Activated CD4-positive, alpha-beta memory T cell treated with anti-CD3 and anti-CD28 coated beads for 36 hours (primary cell): ENCODE results near the gene GLMP. TPM values are rescaled to one million over a fixed set of nuclear protein-coding genes. Genes with fewer than 3 reads are reported as not detected.

ENCODE experiments used
- CTCF ChIA-PET: fragments of 350-600 bp; sonication (Branson Sonifier 250); formaldehyde crosslinking; loops from one replicate; lab custom pipeline; 2021; ENCODE audit warnings: antibody characterized with exemption, inconsistent platforms; lab: Charles Lee
- POLR2A ChIA-PET: fragments of 350-600 bp; sonication (Branson Sonifier 250); formaldehyde crosslinking; loops from one replicate; lab custom pipeline; 2021; ENCODE audit warnings: antibody characterized with exemption; lab: Charles Lee
- DNase-seq: peaks from one replicate; pipeline ENCODE4 v3.0.0-alpha.2; 2020
- H3K27ac Mint-ChIP-seq: one replicate; pipeline ENCODE4 v1.8.0; 2021; ENCODE audit warnings: mixed read lengths
- H3K27me3 Mint-ChIP-seq: one replicate; pipeline ENCODE4 v1.8.0; 2021; ENCODE audit warnings: mixed read lengths
- H3K36me3 Mint-ChIP-seq: one replicate; pipeline ENCODE4 v1.8.0; 2021; ENCODE audit warnings: mixed read lengths
- H3K4me1 Mint-ChIP-seq: one replicate; pipeline ENCODE4 v1.8.0; 2021; ENCODE audit warnings: low read depth, mixed read lengths
- H3K4me3 Mint-ChIP-seq: one replicate; pipeline ENCODE4 v1.8.0; 2021; ENCODE audit warnings: mild to moderate bottlenecking, mixed read lengths
- H3K9me3 Mint-ChIP-seq: one replicate; pipeline ENCODE4 v1.8.0; 2021; ENCODE audit warnings: mixed read lengths
- intact Hi-C: fragments of 100-400 bp; cut with micrococcal nuclease; formaldehyde crosslinking; loops from one replicate; pipeline ENCODE4 v1.15.1; 2023
- total RNA-seq, 2 experiments: library from RNA; stranded (reverse); gene quantifications; one replicate each; pipeline ENCODE4 v1.2.3, GENCODE V29; 2021

The GLMP gene
- total RNA-seq, 2 experiments from 2014 or later = 13.0 to 14.8 TPM

GRCh38 chr1:156268336-156268735, 27.1 kb downstream of the GLMP start:
- DNase-seq = no peak
- Mint-ChIP-seq H3K27ac (no peak overlapping the region), H3K4me1 (no peaks in the 10 kb centered on the region), H3K4me3 (no peak overlapping the region), H3K9me3 (no peaks in the 10 kb centered on the region), H3K36me3 (peaks cover 64% of the 10 kb centered on the region), H3K27me3 (no peaks in the 10 kb centered on the region)
- intact Hi-C loops = no loop called here
- CTCF ChIA-PET = no interaction called here
- POLR2A ChIA-PET = interaction anchor here (0.6 kb wide), 1 partner anchor 18 kb away, joined by 3 read pairs; no protein-coding TSS in a partner anchor

DNA sequence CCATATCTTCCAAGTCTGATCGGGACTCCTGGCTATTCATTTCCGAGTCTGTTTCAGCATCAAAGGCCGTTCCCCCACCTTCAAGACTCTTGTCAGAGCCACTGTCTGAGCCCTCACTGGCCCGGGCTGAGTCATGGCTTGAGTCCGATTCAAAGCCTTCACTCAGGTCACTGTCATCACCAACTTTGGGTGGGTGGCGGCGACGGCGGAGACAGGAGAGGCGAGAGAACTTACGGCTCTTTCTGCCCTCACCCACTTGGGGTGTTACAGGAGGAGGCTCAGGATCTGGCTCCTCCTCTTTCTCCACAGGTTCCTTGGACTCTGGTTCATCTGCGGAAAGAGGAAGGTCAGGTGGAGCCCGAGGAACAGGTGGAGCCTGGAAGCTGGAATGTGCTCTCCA, 29.4 kb downstream of the GLMP start:
- Mint-ChIP-seq H3K9me3 (no peaks in the 10 kb centered on the region), H3K36me3 (peaks cover 63% of the 10 kb centered on the region), H3K4me3 (no peak overlapping the region), H3K27ac (no peak overlapping the region), H3K4me1 (peaks cover 4% of the 10 kb centered on the region), H3K27me3 (no peaks in the 10 kb centered on the region)
- ChIA-PET POLR2A (no interaction called here), CTCF (no interaction called here)
- no peak for DNase-seq
- intact Hi-C loops = no loop called here

DNA sequence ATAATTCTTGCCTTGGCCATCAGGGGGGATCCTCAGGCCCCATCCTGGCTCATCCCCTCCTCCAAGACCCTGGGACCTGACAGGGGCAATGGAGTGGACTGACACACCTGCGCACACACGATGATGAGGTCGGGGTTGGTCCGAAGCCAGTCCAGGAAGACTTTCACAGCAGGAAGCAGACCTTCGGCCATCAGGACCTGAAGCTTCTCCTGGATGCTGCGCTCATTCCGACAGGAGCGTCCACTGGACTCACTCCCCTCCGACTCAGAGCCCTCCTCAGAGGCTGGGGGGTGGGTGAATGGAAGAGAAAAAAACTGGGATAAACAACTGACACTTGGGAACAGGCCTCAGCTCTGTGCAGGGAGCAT, 32.2 kb downstream of the GLMP start:
- ChIA-PET CTCF (interaction anchor here (0.9 kb wide), 2 partner anchors 38 to 56 kb away, joined by 3 to 4 read pairs; no protein-coding TSS in a partner anchor), POLR2A (no interaction called here)
- DNase-seq = no peak
- Mint-ChIP-seq H3K4me1 (peaks cover 4% of the 10 kb centered on the region), H3K27me3 (no peaks in the 10 kb centered on the region), H3K36me3 (peaks cover 71% of the 10 kb centered on the region), H3K27ac (no peak overlapping the region), H3K9me3 (no peaks in the 10 kb centered on the region), H3K4me3 (no peak overlapping the region)
- intact Hi-C loops = no loop called here

DNA sequence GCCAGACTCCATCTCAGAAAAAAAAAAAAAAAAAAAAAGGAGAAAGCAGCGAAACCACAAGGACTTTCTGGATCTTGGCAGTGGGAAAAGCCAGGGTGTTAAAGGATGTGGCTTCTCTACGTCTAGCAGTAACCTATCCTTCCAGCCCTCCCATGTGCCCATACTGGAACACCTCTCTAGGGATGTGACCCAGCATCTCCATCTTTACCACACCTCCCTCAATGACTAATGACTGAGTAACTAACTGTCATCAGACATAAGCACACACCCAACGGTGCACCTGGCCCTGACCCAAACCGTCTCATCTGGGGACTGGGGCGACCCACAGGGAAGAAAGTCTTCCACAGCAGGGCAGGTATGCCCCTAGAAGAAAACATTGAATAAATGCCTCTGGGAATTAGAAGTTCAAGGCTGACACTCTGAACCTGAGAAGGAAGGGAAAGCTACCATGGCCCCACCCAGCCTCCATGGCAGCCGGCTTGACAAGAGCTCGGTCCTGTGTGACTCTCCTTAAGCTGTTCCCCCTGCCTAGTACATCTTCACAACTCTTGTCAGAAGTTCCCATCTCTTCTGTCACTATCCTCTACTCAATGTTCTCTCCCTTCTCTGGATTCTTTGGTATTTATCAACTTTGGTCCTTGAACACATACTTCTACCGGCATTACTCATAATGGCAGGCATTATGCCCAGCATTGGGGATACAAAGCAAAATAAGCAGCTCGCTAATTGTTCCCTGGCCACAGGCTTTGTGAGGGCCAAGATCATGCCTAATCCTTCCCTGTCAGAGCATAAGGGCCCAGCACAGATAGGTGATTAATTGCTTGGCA, 32.8 kb downstream of the GLMP start:
- ChIA-PET POLR2A (no interaction called here), CTCF (interaction anchor here (0.9 kb wide), 1 partner anchor 57 kb away, joined by 4 read pairs; no protein-coding TSS in a partner anchor)
- Mint-ChIP-seq H3K27ac (peak overlapping the region; percentile 8), H3K27me3 (no peaks in the 10 kb centered on the region), H3K9me3 (no peaks in the 10 kb centered on the region), H3K36me3 (peaks cover 72% of the 10 kb centered on the region), H3K4me3 (no peak overlapping the region), H3K4me1 (peaks cover 4% of the 10 kb centered on the region)
- intact Hi-C loops = no loop called here
- no peak for DNase-seq

DNA sequence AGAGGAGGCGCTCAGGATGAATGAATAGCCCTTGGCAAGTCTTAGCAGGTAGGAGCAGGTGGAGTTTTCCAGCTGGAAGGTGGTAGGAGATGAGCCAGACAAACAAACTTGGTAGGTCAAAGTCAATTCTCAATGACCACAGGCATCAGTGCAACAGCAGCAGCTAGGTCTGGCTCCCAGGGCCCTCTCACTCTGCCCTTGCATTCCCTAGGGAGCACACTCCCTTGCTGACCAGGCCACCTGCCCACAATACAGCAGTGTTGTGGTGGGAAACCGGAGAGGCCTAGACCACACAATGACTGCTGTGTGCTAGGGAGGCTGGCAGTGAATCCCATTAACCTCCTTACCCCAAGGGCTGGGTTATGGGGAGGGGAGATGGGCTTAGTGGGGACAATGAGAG, 34.6 kb downstream of the GLMP start:
- H3K4me1 Mint-ChIP-seq = peaks cover 4% of the 10 kb centered on the region
- peaks cover 65% of the 10 kb centered on the region for H3K36me3 Mint-ChIP-seq
- no peak for DNase-seq
- intact Hi-C loops = no loop called here
- H3K4me3 Mint-ChIP-seq = no peak overlapping the region
- no peaks in the 10 kb centered on the region for H3K27me3 Mint-ChIP-seq
- no peak overlapping the region for H3K27ac Mint-ChIP-seq
- no peaks in the 10 kb centered on the region for H3K9me3 Mint-ChIP-seq
- CTCF ChIA-PET = interaction anchor here (1.3 to 1.6 kb wide), 2 partner anchors 120 to 170 kb away, joined by 4 to 5 read pairs; no protein-coding TSS in a partner anchor
- POLR2A ChIA-PET = no interaction called here

GRCh38 chr1:156259805-156260204, 35.7 kb downstream of the GLMP start:
- intact Hi-C loops = no loop called here
- CTCF ChIA-PET = interaction anchor here (1.0 to 1.6 kb wide), 3 partner anchors 14 to 169 kb away, joined by 3 to 5 read pairs (median 4); no protein-coding TSS in a partner anchor
- Mint-ChIP-seq H3K27ac (peak overlapping the region; percentile 13), H3K4me1 (peaks cover 4% of the 10 kb centered on the region), H3K9me3 (no peaks in the 10 kb centered on the region), H3K4me3 (no peak overlapping the region), H3K36me3 (peaks cover 58% of the 10 kb centered on the region), H3K27me3 (no peaks in the 10 kb centered on the region)
- DNase-seq = no peak
- POLR2A ChIA-PET = no interaction called here

DNA sequence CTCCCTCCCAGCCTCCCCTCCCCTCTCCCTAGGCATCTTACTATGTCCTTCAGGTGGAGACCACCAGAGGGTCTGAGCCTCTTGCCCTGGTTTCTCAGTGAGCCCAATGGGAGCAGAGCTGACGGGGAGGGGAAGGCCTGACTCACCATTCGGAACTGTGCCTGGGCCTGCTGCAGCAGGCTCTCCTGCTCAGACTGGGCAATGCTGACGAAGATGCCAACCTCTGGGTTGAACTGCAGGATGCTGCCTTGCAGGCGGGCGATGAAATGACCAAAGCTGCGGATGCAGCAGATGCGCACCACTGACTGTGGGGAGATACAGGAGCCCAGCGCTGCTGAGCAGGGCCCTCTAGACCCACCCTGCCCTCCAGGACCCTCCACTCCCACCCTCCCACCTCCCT, 36.6 kb downstream of the GLMP start:
- H3K9me3 Mint-ChIP-seq = no peaks in the 10 kb centered on the region
- DNase-seq = no peak
- intact Hi-C loops = no loop called here
- H3K36me3 Mint-ChIP-seq = peaks cover 56% of the 10 kb centered on the region
- H3K4me3 Mint-ChIP-seq = no peak overlapping the region
- POLR2A ChIA-PET = no interaction called here
- H3K27ac Mint-ChIP-seq = no peak overlapping the region
- H3K4me1 Mint-ChIP-seq = peaks cover 4% of the 10 kb centered on the region
- H3K27me3 Mint-ChIP-seq = no peaks in the 10 kb centered on the region
- CTCF ChIA-PET = no interaction called here

DNA sequence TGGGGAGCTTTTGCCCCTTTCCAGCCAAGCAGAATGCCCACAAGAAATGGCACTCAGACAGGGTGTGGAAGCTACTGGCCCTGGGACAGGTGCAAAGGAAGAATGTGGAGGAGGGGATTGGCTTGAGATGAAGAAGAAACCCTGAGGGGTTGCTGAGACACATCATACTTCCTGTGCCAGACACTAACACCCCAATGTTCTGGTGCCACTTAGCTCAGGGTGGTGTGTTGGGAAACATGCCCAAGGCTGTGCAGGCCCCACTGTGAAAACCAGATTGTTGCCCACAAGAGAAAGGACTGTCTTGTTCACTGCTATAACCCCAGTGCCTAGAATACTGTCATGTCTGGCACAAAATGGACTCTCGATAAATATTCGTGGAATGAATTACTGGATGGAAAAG, 37.8 kb downstream of the GLMP start:
- Mint-ChIP-seq H3K36me3 (peaks cover 52% of the 10 kb centered on the region), H3K4me3 (no peak overlapping the region), H3K4me1 (peaks cover 7% of the 10 kb centered on the region), H3K9me3 (no peaks in the 10 kb centered on the region), H3K27ac (peak overlapping the region; percentile 10), H3K27me3 (no peaks in the 10 kb centered on the region)
- POLR2A ChIA-PET = no interaction called here
- intact Hi-C loops = no loop called here
- DNase-seq = no peak
- CTCF ChIA-PET = interaction anchor here (0.7 kb wide), 1 partner anchor 16 kb away, joined by 3 read pairs; no protein-coding TSS in a partner anchor

DNA sequence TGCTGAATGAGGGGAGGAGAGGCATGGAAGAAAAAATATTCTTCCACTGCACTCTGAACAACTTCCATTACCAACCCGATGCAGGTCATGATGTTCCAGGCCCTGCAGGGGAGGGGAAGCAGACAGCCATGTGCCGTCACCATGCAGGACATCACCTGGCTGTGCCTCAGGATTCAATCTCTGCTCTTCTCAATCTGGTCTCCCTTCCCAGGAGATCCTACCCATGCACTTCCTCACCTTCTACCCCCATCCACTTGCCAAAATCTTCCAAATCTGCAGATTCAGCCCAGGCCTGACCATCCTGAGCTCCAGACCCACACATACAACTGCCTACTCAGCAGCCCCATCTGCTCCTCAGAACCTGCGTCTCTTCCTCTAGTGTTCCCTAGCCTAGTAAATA, 41.8 kb downstream of the GLMP start:
- H3K27ac Mint-ChIP-seq = peak overlapping the region; percentile 40
- ChIA-PET POLR2A (no interaction called here), CTCF (interaction anchor here (0.7 to 1.1 kb wide), 2 partner anchors 8 to 29 kb away, joined by 3 to 4 read pairs; no protein-coding TSS in a partner anchor)

GRCh38 chr1:156251527-156251926, 44.0 kb downstream of the GLMP start:
- H3K4me1 Mint-ChIP-seq = peaks cover 8% of the 10 kb centered on the region
- no peaks in the 10 kb centered on the region for H3K9me3 Mint-ChIP-seq
- ChIA-PET CTCF (interaction anchor here (1.2 to 1.4 kb wide), 2 partner anchors 110 to 155 kb away, joined by 3 to 5 read pairs; no protein-coding TSS in a partner anchor), POLR2A (interaction anchor here (0.5 to 1.3 kb wide), 2 partner anchors 21 to 58 kb away, joined by 3 to 4 read pairs; no protein-coding TSS in a partner anchor)
- no peak for DNase-seq
- H3K27me3 Mint-ChIP-seq = no peaks in the 10 kb centered on the region
- peak overlapping the region; percentile 23 for H3K27ac Mint-ChIP-seq
- intact Hi-C loops = no loop called here
- peaks cover 24% of the 10 kb centered on the region for H3K36me3 Mint-ChIP-seq
- no peak overlapping the region for H3K4me3 Mint-ChIP-seq

More for the DNA sequence above, 41.8 kb downstream of the GLMP start:
- no peak for DNase-seq
- intact Hi-C loops = no loop called here
- Mint-ChIP-seq H3K9me3 (no peaks in the 10 kb centered on the region), H3K4me1 (peaks cover 8% of the 10 kb centered on the region), H3K4me3 (no peak overlapping the region), H3K27me3 (no peaks in the 10 kb centered on the region), H3K36me3 (peaks cover 36% of the 10 kb centered on the region)

GRCh38 chr1:156249593-156249992, 45.9 kb downstream of the GLMP start:
- no peak for DNase-seq
- ChIA-PET POLR2A (interaction anchor here (0.9 kb wide), 1 partner anchor 33 kb away, joined by 3 read pairs; the partner anchor contains the start of gene SMG5), CTCF (interaction anchor here (0.6 kb wide), 1 partner anchor 206 kb away, joined by 3 read pairs; no protein-coding TSS in a partner anchor)
- no peaks in the 10 kb centered on the region for H3K27me3 Mint-ChIP-seq
- no peaks in the 10 kb centered on the region for H3K9me3 Mint-ChIP-seq
- peaks cover 13% of the 10 kb centered on the region for H3K4me1 Mint-ChIP-seq
- H3K27ac Mint-ChIP-seq = no peak overlapping the region
- intact Hi-C loops = no loop called here
- H3K4me3 Mint-ChIP-seq = no peak overlapping the region
- peaks cover 18% of the 10 kb centered on the region for H3K36me3 Mint-ChIP-seq

DNA sequence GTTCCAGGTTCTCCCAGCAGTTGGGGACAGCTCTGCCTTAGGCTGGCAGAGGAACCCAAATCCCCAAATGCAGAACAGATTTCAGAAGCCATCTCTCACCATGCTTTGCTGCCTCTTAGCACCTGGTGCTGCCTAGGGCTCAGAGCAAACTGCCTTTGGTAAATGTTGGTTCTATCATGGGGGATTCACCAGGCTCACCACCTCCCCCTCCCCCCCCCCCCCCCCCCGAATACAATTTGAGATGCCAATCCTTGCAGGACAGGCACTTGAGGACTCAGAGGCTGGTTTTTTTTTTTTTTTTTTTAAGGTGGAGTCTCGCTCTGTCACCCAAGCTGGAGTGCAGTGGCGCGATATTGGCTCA, 47.2 kb downstream of the GLMP start:
- Mint-ChIP-seq H3K4me3 (no peak overlapping the region), H3K27ac (no peak overlapping the region), H3K36me3 (peaks cover 12% of the 10 kb centered on the region), H3K27me3 (no peaks in the 10 kb centered on the region), H3K9me3 (no peaks in the 10 kb centered on the region), H3K4me1 (peaks cover 13% of the 10 kb centered on the region)
- intact Hi-C loops = no loop called here
- POLR2A ChIA-PET = interaction anchor here (0.7 kb wide), 1 partner anchor 289 kb away, joined by 3 read pairs; no protein-coding TSS in a partner anchor
- CTCF ChIA-PET = no interaction called here
- no peak for DNase-seq
